GM21529 (cell line): ENCODE measurements around the gene SLC6A20.

Experiments
- ATAC-seq: cut with Tn5 transposase; IDR thresholded peaks from one replicate; pipeline ENCODE4 v1.9.1; 2021; ENCODE audit not compliant: unreplicated experiment

SLC6A20 gene

GRCh38 chr3:45802146-45802545 lies 5.8 kb upstream of the SLC6A20 start:
- ATAC-seq, result no peak

GRCh38 chr3:45800611-45801010 lies 4.3 kb upstream of the SLC6A20 start:
- no peak for ATAC-seq

- no peak for ATAC-seq
Observed at GRCh38 chr3:45799586-45799985, 3.2 kb upstream of the SLC6A20 start.

- ATAC-seq, result no peak
Observed at GRCh38 chr3:45798034-45798433, 1.7 kb upstream of the SLC6A20 start.

- no peak for ATAC-seq
Observed at GRCh38 chr3:45796902-45797637, 734 bp upstream of the SLC6A20 start.

- no peak for ATAC-seq
Observed at GRCh38 chr3:45795509-45795881, 841 bp downstream of the SLC6A20 start.

DNA sequence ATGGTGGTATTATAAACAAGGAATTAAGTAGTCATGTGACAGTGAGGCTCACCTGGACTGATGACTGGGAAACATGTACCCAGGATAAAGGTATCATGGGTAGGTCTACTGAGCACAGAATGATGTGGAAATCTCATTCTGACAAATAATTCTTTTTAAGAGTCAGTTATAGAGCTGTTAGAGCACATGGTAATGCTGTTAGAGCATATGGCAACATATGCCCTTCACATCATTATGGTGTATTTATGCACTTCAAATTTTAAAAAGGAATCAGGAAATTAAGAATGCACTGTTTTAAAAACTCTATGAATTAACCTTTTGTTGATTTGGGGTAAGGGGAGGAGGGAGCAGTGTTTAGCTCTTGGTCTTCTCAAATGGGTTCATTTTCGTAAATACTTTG lies 1.7 kb downstream of the SLC6A20 start:
- ATAC-seq, result no peak

DNA sequence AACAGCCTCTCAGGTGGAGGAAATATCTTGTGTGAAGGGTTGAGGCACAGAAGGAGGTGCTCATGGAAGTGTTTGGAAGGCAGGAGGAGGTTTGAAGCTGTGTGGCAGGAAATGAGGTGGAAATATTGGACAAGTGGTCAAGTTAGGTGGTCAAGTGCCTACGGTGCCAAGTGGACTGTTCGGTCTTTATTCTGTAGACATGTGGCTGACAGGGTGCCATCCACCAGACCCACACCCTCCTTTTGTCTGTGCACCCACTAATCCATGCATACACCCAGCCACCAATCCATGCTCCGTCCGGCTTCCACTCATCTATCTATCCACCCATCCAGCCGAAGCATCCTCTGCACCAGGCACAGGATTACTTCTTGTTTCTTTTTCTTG lies 2.2 kb downstream of the SLC6A20 start:
- no peak for ATAC-seq

- no peak for ATAC-seq
Observed at GRCh38 chr3:45793482-45794176, 2.7 kb downstream of the SLC6A20 start.

GRCh38 chr3:45792516-45793172 lies 3.7 kb downstream of the SLC6A20 start:
- no peak for ATAC-seq

GRCh38 chr3:45792036-45792435 lies 4.3 kb downstream of the SLC6A20 start:
- ATAC-seq, result no peak

GRCh38 chr3:45790596-45790995 lies 5.7 kb downstream of the SLC6A20 start:
- ATAC-seq, result no peak

GRCh38 chr3:45789235-45789812 lies 7.0 kb downstream of the SLC6A20 start:
- ATAC-seq, result no peak

- ATAC-seq, result no peak
Observed at GRCh38 chr3:45787551-45787950, 8.8 kb downstream of the SLC6A20 start.

- ATAC-seq, result no peak
Observed at GRCh38 chr3:45786801-45787495, 9.4 kb downstream of the SLC6A20 start.

- no peak for ATAC-seq
Observed at GRCh38 chr3:45785605-45786150, 10.7 kb downstream of the SLC6A20 start.

GRCh38 chr3:45783667-45784066 lies 12.7 kb downstream of the SLC6A20 start:
- no peak for ATAC-seq

DNA sequence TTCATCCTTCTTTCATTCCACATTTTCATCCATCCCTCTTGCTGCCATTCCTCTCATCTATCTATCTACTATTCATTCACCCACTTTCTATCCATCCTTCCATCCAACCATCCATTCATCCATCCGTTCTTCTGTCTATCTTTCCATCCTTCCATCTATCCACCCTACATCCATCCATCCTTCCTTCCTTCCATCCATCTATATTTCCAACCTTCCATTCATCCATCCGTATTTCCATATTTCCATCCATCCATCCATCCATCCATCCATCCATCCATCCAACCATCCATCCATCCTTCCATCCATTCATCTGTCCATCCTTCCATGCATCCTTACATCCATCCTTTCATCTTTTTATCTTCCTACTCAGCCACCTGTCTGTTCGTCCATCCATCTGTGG lies 14.0 kb downstream of the SLC6A20 start:
- ATAC-seq, result no peak

GRCh38 chr3:45781841-45782240 lies 14.5 kb downstream of the SLC6A20 start:
- ATAC-seq, result no peak

DNA sequence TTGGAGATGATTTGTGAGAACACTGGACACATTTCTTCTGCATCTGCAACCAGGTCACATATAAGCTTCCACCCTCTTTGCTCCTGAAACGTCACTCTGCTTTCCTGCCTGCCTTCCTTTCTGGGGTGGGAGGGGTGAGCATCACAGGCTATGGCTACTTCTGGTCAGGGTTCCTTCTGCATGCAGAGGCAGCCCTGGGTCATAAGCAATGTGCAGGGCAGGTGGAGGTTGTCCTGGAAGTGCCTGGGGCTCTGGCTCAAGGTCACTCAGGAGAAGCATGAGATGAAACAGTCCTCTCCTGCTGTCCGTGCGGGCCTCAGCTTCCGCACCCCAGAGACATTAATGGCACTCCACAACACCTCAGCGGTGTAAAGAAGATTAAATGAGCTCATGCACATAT lies 15.1 kb downstream of the SLC6A20 start:
- ATAC-seq, result no peak
